Activated T-helper 1 cell treated with anti-CD3 and anti-CD28 coated beads, Interleukin-12 subunit alpha, Interleukin-12 subunit beta, Interleukin-2, Interleukin-4 antibody, amounts not matched to agents 30 ng/mL and 10 ng/mL and 1 ng/mL, durations not matched to agents 14 hours and 24 hours and 36 hours (primary cell): ENCODE results near the gene HS3ST4. TPM values are rescaled to one million over a fixed set of nuclear protein-coding genes. Genes with fewer than 3 reads are reported as not detected.

Experiments
- DNase-seq: peaks from one replicate; pipeline ENCODE4 v3.0.0; 2021; ENCODE audit warnings: low spot score
- H3K27ac Mint-ChIP-seq: one replicate; pipeline ENCODE4 v1.8.0; 2021; ENCODE audit warnings: mild to moderate bottlenecking, mixed read lengths
- H3K27me3 Mint-ChIP-seq: one replicate; pipeline ENCODE4 v1.8.0; 2022; ENCODE audit warnings: mild to moderate bottlenecking, moderate library complexity, mixed read lengths; ENCODE audit not compliant: insufficient read depth
- H3K36me3 Mint-ChIP-seq: one replicate; pipeline ENCODE4 v1.8.0; 2021; ENCODE audit warnings: low read depth, mixed read lengths
- H3K4me1 Mint-ChIP-seq: one replicate; pipeline ENCODE4 v1.8.0; 2021; ENCODE audit warnings: low read depth, mixed read lengths
- H3K4me3 Mint-ChIP-seq: one replicate; pipeline ENCODE4 v1.8.0; 2021; ENCODE audit warnings: mild to moderate bottlenecking, moderate library complexity, mixed read lengths
- H3K9me3 Mint-ChIP-seq: one replicate; pipeline ENCODE4 v1.8.0; 2021; ENCODE audit warnings: mixed read lengths
- intact Hi-C: fragments of 100-400 bp; cut with micrococcal nuclease; formaldehyde crosslinking; loops from one replicate; pipeline ENCODE4 v1.15.1; 2024
- total RNA-seq: library from RNA; stranded (reverse); gene quantifications from 2 replicates; pipeline ENCODE4 v1.2.3, GENCODE V29; 2022

The HS3ST4 gene
- total RNA-seq, 1 donor from 2014 or later, result not detected

DNA sequence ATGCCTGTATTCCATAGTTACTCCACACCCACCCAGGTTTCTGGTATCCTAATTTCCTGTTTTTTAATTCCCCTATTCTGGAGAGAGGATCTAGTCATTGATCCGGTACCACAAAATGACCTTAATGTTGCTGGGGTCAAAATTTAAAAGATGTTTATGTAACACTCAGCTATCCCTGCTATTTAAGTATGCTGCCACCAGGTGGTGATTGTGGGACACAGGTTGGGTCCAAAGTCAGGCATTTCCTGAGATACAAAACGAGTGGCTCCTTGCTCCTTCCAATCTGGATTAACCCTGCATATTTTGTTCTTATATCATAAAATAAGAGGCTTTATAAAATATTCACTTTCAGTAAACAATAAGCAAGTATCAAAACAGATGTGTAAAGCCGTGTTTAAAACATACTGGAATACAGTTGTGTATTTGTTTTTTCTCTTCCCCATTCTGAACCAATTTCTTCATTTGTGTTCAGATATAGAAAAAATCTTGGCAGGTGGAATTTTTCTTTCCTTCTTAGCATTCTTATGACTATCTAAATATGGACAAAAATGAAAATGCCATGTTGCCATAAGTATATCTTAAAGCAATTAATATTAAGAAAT is 16.3 kb downstream of the HS3ST4 start:
- Mint-ChIP-seq H3K36me3 (no peaks in the 10 kb centered on the region), H3K9me3 (no peaks in the 10 kb centered on the region), H3K4me3 (no peak overlapping the region), H3K4me1 (no peaks in the 10 kb centered on the region), H3K27me3 (peaks cover 11% of the 10 kb centered on the region), H3K27ac (no peak overlapping the region)
- DNase-seq, result no peak
- intact Hi-C loops, result loop anchor here (5.0 kb wide), 1 partner anchor 939 kb away; no protein-coding TSS in a partner anchor

DNA sequence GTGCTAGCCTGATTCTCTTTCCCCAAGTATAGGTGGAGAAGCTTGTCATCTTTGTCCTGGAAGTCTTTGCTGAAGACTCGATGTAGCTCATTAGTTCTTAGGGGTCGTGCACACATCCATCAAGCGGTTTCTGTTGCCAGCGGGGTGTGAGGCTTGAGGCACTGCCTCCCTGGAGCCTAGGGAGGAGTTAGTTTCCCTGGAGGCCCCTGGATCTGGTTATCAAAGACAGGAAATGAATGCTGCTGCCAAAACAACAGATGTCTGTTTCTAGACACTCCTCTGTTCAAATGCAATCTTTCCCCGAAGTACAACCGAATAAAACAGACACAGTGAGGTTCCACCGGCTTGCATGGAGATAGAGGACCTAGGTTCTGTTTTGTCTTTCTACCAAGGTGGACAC is 17.5 kb downstream of the HS3ST4 start:
- Mint-ChIP-seq H3K27ac (no peak overlapping the region), H3K36me3 (no peaks in the 10 kb centered on the region), H3K4me3 (no peak overlapping the region), H3K4me1 (no peaks in the 10 kb centered on the region), H3K9me3 (no peaks in the 10 kb centered on the region), H3K27me3 (peaks cover 11% of the 10 kb centered on the region)
- intact Hi-C loops, result loop anchor here (5.0 kb wide), 1 partner anchor 938 kb away; no protein-coding TSS in a partner anchor
- DNase-seq, result no peak

DNA sequence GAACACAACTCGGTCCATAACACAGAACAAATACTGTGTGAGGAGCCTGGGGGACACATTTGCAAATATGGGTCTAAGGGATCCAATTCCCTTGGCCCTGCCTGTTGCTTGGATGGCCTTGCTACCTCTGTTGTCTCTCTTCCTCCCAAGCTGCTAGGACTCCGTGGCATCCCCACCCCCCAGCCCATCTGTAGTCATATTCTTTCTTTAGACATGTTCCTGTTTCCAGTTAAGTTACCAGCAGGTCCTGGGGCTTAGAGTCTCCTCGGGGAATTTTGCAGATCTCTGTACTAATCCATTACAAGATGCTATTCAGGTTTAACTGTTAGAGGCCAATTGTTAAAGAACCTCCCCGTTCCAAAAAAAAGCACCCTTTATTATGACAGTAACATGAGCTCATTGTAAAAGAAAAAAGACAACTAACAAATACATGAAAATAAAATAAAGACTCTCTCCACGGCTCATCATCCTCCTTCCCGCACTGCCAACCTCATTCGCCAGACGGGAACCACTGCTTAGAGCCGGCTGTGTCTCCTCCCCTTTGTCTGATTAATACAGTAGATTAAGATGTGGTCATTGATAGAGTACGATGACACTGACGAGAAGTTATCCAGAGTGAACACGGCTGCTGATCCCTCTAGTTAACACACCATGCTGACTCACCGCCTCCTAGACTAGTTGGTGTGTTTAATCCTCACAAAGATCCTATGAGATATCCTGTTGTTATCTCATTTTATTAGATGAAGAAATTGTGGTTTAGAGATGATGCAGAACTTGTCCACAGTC is 22.2 kb downstream of the HS3ST4 start:
- Mint-ChIP-seq H3K36me3 (no peaks in the 10 kb centered on the region), H3K27me3 (peaks cover 8% of the 10 kb centered on the region), H3K27ac (no peak overlapping the region), H3K4me1 (no peaks in the 10 kb centered on the region), H3K9me3 (no peaks in the 10 kb centered on the region), H3K4me3 (no peak overlapping the region)
- intact Hi-C loops, result no loop called here
- DNase-seq, result no peak

DNA sequence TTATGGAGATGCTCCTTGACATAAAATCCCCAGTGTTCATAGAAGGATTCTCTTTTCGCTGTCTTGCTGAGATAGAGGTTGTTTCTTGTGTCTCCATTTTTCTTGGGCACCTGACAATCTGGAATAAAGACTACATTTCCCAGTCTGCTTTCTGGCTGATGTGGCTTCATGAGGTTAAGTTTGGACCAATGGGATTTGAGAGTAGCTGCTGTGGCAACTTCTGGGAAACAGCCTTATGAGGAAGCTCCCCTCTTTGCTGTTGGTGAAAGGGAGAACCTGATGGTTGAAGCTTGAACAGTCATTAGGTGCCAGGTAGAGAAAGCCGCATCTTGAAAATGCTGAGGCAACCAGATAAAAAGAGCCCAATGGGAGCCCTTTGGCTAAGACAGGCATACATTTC is 24.4 kb downstream of the HS3ST4 start:
- Mint-ChIP-seq H3K4me1 (no peaks in the 10 kb centered on the region), H3K36me3 (no peaks in the 10 kb centered on the region), H3K27me3 (peaks cover 2% of the 10 kb centered on the region), H3K27ac (no peak overlapping the region), H3K4me3 (no peak overlapping the region), H3K9me3 (no peaks in the 10 kb centered on the region)
- no peak for DNase-seq
- intact Hi-C loops, result no loop called here

DNA sequence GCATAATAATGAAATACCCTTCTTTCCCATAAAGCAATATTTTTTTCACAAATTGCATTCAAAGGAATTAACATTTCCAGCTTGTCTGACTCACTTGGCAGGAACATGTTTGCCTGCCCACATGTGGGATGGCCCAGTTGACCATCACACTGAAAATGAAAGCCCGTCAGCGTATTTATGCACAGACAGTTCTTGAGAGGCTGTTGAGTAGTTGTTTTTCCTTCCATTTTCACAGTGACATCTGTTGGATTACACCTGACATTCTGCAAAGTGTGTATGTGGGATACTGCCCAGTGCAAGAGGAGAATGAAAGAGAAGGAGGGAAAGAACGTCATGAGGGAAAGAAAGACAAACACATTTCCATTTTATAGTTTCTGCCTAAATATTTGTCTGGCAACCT is 29.7 kb downstream of the HS3ST4 start:
- intact Hi-C loops, result no loop called here
- Mint-ChIP-seq H3K9me3 (no peaks in the 10 kb centered on the region), H3K4me1 (no peaks in the 10 kb centered on the region), H3K36me3 (no peaks in the 10 kb centered on the region), H3K27me3 (no peaks in the 10 kb centered on the region), H3K27ac (no peak overlapping the region), H3K4me3 (no peak overlapping the region)
- no peak for DNase-seq

DNA sequence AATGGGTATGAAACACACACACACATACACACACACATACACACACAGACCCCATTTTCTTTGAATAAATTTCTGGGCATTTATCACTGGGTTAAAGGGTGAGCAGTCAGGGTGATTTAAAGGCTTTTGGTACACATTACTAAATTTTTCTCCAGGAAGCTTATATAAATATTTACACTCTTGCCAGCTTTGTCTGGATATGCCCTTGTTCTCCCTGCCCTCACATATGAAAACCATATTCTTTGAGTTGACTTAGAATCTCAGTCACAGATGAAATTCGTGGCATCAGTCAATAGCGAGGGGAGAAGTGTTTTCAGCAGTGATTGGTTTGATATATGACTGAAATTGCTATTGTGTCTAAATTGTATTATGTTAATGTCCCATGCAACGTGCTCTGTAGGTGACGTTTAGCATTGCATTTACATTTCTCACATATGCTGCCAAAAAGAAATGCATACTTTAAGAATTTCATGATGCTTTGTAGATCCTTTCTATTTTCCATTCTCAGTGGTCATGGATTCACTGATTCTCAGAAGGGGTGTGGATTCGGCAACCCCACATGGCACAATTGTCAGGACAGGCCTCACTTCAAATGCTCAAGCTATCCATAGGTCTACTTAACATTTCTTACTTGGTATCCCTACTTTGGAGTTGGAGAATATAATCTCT is 34.8 kb downstream of the HS3ST4 start:
- no peaks in the 10 kb centered on the region for H3K36me3 Mint-ChIP-seq
- intact Hi-C loops, result no loop called here
- no peak overlapping the region for H3K4me3 Mint-ChIP-seq
- H3K27me3 Mint-ChIP-seq, result no peaks in the 10 kb centered on the region
- H3K27ac Mint-ChIP-seq, result no peak overlapping the region
- H3K4me1 Mint-ChIP-seq, result no peaks in the 10 kb centered on the region
- DNase-seq, result no peak
- no peaks in the 10 kb centered on the region for H3K9me3 Mint-ChIP-seq

DNA sequence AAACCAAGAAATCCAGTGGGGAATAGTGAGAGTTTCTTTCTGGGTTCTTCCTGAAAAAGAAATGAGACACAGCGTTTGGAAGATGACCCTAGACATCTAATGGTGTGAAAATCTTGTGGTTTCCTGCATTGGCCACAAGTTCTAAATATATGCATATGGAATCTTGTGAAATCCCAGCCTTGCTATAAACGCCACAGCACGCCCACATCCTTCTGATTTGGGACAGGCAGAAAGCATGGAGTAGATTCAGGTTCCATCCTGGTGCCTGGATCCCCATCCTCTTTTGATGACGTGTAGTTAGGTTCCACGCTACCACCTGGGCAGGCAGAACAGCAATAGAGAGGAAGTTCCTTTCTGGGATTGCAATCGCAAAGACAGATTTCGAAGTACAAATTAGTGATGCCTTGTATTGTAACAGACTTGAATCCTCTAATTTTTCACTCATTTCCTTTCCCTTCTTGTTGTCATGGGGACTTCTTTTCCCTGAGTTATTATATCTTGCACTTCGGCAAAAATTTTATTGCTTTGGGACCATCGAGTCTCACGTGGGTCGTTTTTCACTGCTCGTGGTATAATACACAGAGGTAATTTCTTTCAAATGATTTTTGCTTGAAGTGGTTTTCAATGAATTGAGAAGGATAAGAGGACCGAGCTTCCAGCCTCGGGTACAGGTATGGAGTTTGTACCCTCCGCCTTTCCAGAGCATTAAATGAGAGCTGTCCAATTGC is 37.6 kb downstream of the HS3ST4 start:
- no peak overlapping the region for H3K4me3 Mint-ChIP-seq
- no peaks in the 10 kb centered on the region for H3K4me1 Mint-ChIP-seq
- intact Hi-C loops, result no loop called here
- no peaks in the 10 kb centered on the region for H3K36me3 Mint-ChIP-seq
- no peaks in the 10 kb centered on the region for H3K27me3 Mint-ChIP-seq
- H3K9me3 Mint-ChIP-seq, result no peaks in the 10 kb centered on the region
- no peak for DNase-seq
- no peak overlapping the region for H3K27ac Mint-ChIP-seq

DNA sequence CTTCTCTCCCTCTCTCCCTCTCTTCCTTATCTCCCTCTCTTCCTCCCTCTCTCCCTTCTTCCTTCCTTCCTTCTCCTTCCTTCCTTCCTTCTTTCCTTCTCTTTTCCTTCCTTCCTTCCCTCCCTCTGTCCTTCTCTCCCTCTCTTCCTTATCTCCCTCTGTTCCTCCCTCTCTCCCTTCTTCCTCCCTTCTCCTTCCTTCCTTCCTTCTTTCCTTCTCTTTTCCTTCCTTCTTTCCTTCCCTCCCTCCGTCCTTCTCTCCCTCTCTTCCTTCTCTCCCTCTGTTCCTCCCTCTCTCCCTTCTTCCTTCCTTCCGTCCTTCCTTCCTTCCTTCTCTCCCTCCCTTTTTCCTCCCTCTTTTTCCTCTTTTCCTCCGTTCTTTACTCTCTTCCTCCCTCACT is 38.6 kb downstream of the HS3ST4 start:
- Mint-ChIP-seq H3K4me3 (no peak overlapping the region), H3K27me3 (no peaks in the 10 kb centered on the region), H3K4me1 (no peaks in the 10 kb centered on the region), H3K27ac (no peak overlapping the region), H3K9me3 (no peaks in the 10 kb centered on the region), H3K36me3 (no peaks in the 10 kb centered on the region)
- intact Hi-C loops, result no loop called here
- DNase-seq, result no peak

DNA sequence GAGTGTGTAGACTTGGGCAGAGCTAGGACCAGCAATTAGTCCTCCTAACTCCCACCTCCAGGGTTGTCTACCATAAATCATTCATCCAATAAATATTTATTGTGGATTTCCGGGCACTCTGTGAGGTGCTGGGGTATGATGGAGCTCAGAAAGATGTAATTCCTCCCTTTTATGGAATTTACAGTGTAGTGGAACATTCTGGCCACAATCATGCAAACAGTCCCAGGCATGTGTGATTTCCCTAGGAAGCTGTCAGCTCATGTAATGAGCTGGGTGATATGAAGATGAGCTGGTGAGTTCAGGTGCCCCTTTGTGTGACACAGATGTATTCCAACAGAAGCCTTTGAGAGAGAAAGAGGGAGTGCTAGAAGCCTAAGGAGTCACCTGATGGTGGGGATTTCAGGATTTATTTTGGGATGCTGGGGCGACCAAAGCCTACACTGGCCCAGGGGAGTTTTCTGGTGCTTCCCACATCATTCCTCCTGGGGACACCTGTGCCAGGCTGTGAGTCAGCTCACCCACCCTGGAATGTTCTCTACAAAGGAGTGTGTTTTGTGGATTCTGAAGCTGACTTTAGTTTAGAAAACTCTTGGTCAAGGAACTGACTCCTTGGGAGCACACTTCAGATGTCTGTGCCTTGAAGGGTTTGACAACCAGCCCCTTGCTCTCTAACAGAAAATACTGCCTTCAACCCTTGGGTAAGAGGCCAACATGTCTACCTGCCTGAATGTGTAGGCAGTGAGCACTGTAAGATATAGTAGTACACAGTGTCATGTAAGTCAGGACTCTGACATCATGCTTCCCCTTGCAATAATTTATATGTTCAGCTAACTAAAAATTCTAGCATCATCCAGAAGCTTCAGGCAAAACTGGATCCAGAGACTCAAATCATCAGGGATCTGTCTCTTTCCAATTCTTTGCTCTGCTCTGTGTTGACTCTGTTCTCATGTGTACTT is 42.9 kb downstream of the HS3ST4 start:
- Mint-ChIP-seq H3K4me3 (no peak overlapping the region), H3K27ac (no peak overlapping the region), H3K9me3 (no peaks in the 10 kb centered on the region), H3K36me3 (no peaks in the 10 kb centered on the region), H3K27me3 (no peaks in the 10 kb centered on the region), H3K4me1 (no peaks in the 10 kb centered on the region)
- intact Hi-C loops, result no loop called here
- DNase-seq, result no peak

DNA sequence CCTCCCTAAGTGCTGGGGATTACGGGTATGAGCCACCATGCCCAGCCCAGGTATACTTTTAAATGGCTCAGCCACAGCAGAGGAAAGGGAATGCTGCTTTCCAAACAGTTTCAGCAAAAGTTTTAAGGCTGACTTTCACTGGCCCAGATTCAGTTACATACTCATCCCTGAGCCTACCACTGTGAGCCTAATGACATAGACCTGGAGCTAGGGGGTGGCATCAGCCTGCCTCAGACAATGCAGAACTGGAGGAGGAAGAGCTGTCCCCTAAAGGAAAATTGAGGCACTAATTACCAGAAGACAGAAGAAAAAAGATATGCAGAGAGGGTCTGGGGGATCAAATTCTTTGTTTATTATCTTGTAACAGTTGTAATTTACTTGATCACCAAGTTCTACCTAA is 43.9 kb downstream of the HS3ST4 start:
- Mint-ChIP-seq H3K9me3 (no peaks in the 10 kb centered on the region), H3K4me3 (no peak overlapping the region), H3K36me3 (no peaks in the 10 kb centered on the region), H3K27me3 (no peaks in the 10 kb centered on the region), H3K27ac (no peak overlapping the region), H3K4me1 (no peaks in the 10 kb centered on the region)
- DNase-seq, result no peak
- intact Hi-C loops, result no loop called here

DNA sequence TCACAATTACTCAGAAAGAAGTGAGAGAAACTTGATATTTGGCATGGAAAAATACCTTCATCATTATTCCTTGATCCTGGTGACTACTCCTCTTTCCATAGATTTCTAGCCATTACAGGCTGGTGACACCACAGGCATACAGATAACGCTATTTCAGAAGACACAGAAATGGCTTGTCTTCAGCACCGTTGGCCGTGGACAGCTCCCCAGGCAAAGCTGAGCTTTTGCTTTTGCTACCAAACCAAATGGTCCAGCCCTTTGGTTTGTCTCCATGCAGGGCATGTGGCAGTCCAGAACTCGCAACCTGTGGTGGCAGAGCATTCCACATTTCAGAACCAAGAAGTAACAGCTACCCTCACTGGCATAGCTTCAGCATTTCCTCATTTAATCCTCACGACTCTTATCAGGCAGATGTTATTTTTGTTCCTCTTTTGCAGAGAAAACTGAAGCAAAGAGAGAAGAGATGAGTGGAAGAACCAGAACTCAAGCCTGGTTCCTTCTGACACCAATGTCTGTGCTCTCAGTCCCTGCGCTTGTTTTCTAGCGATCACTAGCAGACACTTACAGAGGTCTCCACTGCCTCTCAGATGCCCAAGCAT is 55.5 kb downstream of the HS3ST4 start:
- DNase-seq, result peak; percentile 2
- Mint-ChIP-seq H3K36me3 (no peaks in the 10 kb centered on the region), H3K27me3 (no peaks in the 10 kb centered on the region), H3K9me3 (peaks cover 3% of the 10 kb centered on the region), H3K27ac (no peak overlapping the region), H3K4me1 (no peaks in the 10 kb centered on the region), H3K4me3 (no peak overlapping the region)
- intact Hi-C loops, result no loop called here
